Right lobe of liver (tissue), 6 donors: ENCODE measurements around the gene EREG. TPM values are rescaled to one million over a fixed set of nuclear protein-coding genes. Genes with fewer than 3 reads are reported as not detected.

Experiments
- ATAC-seq, 4 donors: fragments of 200-7000 bp; cut with Tn5 transposase; one replicate each; pipeline ENCODE4 v1.9.1; 2020; ENCODE audit warnings: mild to moderate bottlenecking in 4 of 4, moderate library complexity in 4 of 4
- DNase-seq, 3 donors: peaks; one replicate each; pipeline ENCODE4 v3.0.0-alpha.2; 2020
- H3K27ac ChIP-seq, 3 donors: fragments of 200-600 bp; one replicate each; pipeline ENCODE4 v1.8.0; 2022
- H3K27me3 ChIP-seq, 2 donors: fragments of 200-600 bp; one replicate each; pipeline ENCODE4 v1.8.0; 2022
- H3K36me3 ChIP-seq, 4 donors: fragments of 200-600 bp; sonication (generic) in 1 of 4; one replicate each; pipeline versions ENCODE4 v1.5.1 to v1.8.0; 2017 to 2022; ENCODE audit warnings: control low read depth in 1 of 4
- H3K4me1 ChIP-seq, 4 donors: fragments of 200-600 bp; sonication (generic) in 1 of 4; one replicate each; pipeline versions ENCODE4 v1.5.1 to v1.8.0; 2017 to 2022; ENCODE audit warnings: control low read depth in 1 of 4
- H3K4me3 ChIP-seq, 3 donors: fragments of 200-600 bp; one replicate each; pipeline ENCODE4 v1.8.0; 2022
- H3K9me3 ChIP-seq, 4 donors: fragments of 200-600 bp; sonication (generic) in 1 of 4; one replicate each; pipeline versions ENCODE4 v1.5.1 to v1.8.0; 2017 to 2022; ENCODE audit warnings: control low read depth in 1 of 4
- POLR2A ChIP-seq: fragments of 450-650 bp; IDR thresholded peaks from one replicate; pipeline ENCODE4 v1.6.1; 2017; ENCODE audit warnings: antibody characterized with exemption, mild to moderate bottlenecking
- WGBS: methylation state at CpG from one replicate; pipeline ENCODE4 v1.1.6; 2018; ENCODE audit warnings: low coverage, low lambda C conversion rate; ENCODE audit not compliant: insufficient coverage; ENCODE audit errors: missing lambda C conversion rate; 5-methylcytosine and 5-hydroxymethylcytosine counted together
- intact Hi-C, 2 donors: fragments of 100-400 bp; cut with DNase I; formaldehyde crosslinking; loops; one replicate each; pipeline versions ENCODE4 v1.11.2 to v1.14.1; 2022
- total RNA-seq, 6 experiments: library from RNA; depleted of rRNA in 2 of 6; stranded (reverse); fragments of >200 nt in 2 of 6; fragmentation: NEBNext Ultra II Directional in 3 of 6; extraction: Animal tissue kit (Norgen Biotek cat#: 25700) in 3 of 6; gene quantifications; one replicate each; pipeline versions ENCODE4 v1.1.0 to v1.2.4, GENCODE V29; 2016 to 2023
- TF ChIP-seq, protein P1 (sequence below), 4 donors: fragments of 200-600 bp in 3 of 4; fragments of 450-650 bp in 1 of 4; IDR thresholded peaks; one replicate each; pipeline versions ENCODE4 v1.5.1 to v1.8.0; 2016 to 2022; ENCODE audit warnings: antibody characterized with exemption in 4 of 4, mild to moderate bottlenecking in 2 of 4
- donor health status: DM: no; HTN: yes; CAD: no.
- donor health status: DM: no; HTN: no; CAD: no.
- donor health status: DM: no; HTN: no; CAD: no.
- donor health status: DM: no; HTN: yes; CAD: no.
- donor health status: DM: no; HTN: yes; CAD: no.

EREG gene
- total RNA-seq, 6 experiments from 2014 or later: 0.11 to 0.50 TPM; not detected in 4

DNA sequence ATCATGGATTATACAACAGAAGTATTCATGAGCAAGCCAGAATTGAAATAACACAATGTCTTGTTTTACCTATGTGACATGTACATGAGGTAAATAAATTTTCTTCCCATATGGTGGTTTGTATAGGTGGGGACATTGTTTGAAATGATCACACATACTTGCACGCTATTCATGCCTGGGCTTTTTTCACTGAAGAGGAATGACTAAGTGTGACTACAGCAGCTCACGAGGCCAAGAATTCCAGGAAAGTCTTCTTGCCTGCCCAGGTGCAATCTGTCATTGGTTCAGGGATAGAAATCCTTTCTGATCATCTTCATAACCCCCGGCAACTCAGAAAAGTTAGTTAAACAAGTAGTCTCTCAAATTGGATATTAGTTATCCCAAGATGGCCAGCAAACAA lies 43.7 kb downstream of the EREG start:
- TF ChIP-seq, protein P1, sequence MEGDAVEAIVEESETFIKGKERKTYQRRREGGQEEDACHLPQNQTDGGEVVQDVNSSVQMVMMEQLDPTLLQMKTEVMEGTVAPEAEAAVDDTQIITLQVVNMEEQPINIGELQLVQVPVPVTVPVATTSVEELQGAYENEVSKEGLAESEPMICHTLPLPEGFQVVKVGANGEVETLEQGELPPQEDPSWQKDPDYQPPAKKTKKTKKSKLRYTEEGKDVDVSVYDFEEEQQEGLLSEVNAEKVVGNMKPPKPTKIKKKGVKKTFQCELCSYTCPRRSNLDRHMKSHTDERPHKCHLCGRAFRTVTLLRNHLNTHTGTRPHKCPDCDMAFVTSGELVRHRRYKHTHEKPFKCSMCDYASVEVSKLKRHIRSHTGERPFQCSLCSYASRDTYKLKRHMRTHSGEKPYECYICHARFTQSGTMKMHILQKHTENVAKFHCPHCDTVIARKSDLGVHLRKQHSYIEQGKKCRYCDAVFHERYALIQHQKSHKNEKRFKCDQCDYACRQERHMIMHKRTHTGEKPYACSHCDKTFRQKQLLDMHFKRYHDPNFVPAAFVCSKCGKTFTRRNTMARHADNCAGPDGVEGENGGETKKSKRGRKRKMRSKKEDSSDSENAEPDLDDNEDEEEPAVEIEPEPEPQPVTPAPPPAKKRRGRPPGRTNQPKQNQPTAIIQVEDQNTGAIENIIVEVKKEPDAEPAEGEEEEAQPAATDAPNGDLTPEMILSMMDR (IDR thresholded peaks at IDR 0.05): no peak
- no peak for TF ChIP-seq POLR2A
- no peaks in the 10 kb centered on the region for H3K36me3 ChIP-seq
- no peaks in the 10 kb centered on the region for H3K9me3 ChIP-seq
- intact Hi-C loops: no loop called here
- H3K4me3 ChIP-seq: no peak overlapping the region
- H3K27ac ChIP-seq: no peak overlapping the region
- DNase-seq (no peak), ATAC-seq (no peak)
- no peaks in the 10 kb centered on the region for H3K27me3 ChIP-seq
- 60% methylated on average over 3 of the region's 3 CpGs for WGBS
- H3K4me1 ChIP-seq: no peaks in the 10 kb centered on the region

DNA sequence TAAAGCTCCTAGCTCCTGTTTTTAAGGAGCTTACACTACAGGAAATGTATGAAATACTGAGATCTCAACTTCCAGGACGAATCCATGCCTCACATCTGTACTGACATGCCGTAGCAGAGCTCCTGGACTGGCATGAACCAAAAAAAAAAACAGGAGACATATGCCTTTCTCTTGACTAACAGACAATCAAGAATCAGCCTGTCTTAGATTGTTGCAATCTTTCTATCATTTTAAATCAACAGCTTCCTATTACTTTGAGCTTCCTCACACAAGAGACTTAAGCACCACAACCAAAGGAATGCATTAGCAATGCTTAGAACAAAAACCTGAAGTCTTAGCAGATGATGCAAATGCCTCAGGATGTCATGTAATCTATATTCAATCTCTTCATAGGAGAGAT lies 45.3 kb downstream of the EREG start:
- ATAC-seq (no peak), DNase-seq (no peak)
- H3K4me3 ChIP-seq: no peak overlapping the region
- no peak for TF ChIP-seq POLR2A
- TF ChIP-seq, protein P1 (IDR thresholded peaks at IDR 0.05): no peak
- H3K9me3 ChIP-seq: no peaks in the 10 kb centered on the region
- WGBS: 41% methylated on average over 2 of the region's 2 CpGs
- H3K27me3 ChIP-seq: no peaks in the 10 kb centered on the region
- intact Hi-C loops: no loop called here
- H3K4me1 ChIP-seq: no peaks in the 10 kb centered on the region
- no peak overlapping the region for H3K27ac ChIP-seq
- no peaks in the 10 kb centered on the region for H3K36me3 ChIP-seq

DNA sequence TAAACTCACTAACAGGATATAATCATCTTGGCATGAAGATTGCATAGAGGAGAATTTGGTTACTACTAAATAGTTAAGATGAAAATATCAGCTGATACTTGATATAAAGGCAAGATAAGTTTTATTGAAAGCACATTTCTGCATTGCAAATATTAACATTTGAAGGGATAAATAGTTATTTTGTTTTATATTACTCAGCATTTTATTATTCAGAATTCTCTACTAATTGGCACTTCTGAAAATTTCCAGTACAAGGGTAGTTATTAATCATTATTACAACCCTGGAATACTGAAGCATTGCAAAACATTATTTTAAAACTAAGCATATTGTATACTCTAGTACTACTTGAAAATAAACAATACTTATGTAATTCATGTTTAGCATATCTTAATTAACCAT lies 47.3 kb downstream of the EREG start:
- TF ChIP-seq, protein P1 (IDR thresholded peaks at IDR 0.05): no peak
- no peak for TF ChIP-seq POLR2A

DNA sequence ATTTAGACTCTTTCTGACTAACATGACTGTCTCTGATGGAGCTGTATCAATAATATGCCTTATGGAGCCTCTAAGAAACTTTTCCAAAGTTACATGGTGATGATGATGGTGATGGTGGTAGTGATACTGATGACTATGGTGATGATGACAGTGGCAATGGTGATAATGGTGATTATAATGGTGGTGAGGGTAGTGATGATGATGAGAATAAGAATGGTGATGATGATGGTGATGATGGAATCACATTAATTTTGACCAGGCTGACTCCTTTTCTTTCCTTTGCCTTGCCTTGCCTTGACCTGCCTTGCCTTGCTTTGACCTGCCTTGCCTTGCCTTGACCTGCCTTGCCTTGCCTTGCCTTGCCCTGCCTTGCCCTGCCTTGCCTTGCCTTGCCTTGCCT lies 48.3 kb downstream of the EREG start:
- Histone ChIP-seq H3K4me1 (no peaks in the 10 kb centered on the region), H3K9me3 (no peaks in the 10 kb centered on the region), H3K27ac (no peak overlapping the region), H3K27me3 (no peaks in the 10 kb centered on the region), H3K4me3 (no peak overlapping the region), H3K36me3 (no peaks in the 10 kb centered on the region)
- DNase-seq: no peak
- TF ChIP-seq, protein P1 (IDR thresholded peaks at IDR 0.05): no peak
- no peak for TF ChIP-seq POLR2A
- ATAC-seq: no peak
- intact Hi-C loops: no loop called here

More for the DNA sequence above, 47.3 kb downstream of the EREG start:
- DNase-seq (no peak), ATAC-seq (no peak)
- Histone ChIP-seq H3K4me3 (no peak overlapping the region), H3K27me3 (no peaks in the 10 kb centered on the region), H3K36me3 (no peaks in the 10 kb centered on the region), H3K27ac (no peak overlapping the region), H3K9me3 (no peaks in the 10 kb centered on the region), H3K4me1 (no peaks in the 10 kb centered on the region)
- intact Hi-C loops: no loop called here

DNA sequence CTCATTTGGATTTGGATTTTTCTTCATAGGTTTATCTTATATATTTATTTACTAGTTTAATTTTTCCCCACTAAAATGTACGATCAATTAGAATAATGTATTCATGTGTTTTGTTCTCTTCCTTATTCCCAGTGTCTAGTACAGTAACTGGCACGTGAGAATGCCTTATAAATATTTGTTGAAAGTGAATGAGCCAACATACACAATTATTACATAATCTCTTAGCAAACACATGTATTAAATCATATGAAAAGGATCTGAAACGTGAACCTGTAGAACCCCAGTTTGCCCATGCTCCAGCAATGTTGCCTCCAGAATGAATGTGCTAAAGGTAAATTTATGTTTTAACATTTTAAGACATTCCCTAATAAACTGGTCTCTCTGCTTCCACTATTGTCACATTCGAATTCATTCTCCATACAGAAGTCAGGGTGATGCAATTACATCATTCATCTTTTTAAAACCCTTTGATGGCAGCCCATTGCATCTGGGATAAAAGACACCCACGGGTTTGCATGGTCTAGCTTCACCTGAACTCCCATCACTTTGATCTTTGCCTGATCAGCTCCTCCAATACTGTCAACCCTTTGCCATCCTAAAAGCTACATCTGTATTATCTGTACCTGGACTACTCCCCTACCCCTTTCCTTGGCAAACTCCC lies 49.3 kb downstream of the EREG start:
- ATAC-seq: no peak
- Histone ChIP-seq H3K27ac (no peak overlapping the region), H3K27me3 (no peaks in the 10 kb centered on the region), H3K4me1 (no peaks in the 10 kb centered on the region), H3K36me3 (no peaks in the 10 kb centered on the region), H3K4me3 (no peak overlapping the region), H3K9me3 (no peaks in the 10 kb centered on the region)
- no peak for DNase-seq
- TF ChIP-seq, protein P1 (IDR thresholded peaks at IDR 0.05): no peak
- TF ChIP-seq POLR2A: no peak
- intact Hi-C loops: no loop called here
- WGBS: 32% methylated on average over 5 of the region's 5 CpGs
